ENCODE results near the gene UCN2.
A peak's percentile ranks its signal among the peaks of the same experiment; 100 is the strongest.

The UCN2 gene

DNA sequence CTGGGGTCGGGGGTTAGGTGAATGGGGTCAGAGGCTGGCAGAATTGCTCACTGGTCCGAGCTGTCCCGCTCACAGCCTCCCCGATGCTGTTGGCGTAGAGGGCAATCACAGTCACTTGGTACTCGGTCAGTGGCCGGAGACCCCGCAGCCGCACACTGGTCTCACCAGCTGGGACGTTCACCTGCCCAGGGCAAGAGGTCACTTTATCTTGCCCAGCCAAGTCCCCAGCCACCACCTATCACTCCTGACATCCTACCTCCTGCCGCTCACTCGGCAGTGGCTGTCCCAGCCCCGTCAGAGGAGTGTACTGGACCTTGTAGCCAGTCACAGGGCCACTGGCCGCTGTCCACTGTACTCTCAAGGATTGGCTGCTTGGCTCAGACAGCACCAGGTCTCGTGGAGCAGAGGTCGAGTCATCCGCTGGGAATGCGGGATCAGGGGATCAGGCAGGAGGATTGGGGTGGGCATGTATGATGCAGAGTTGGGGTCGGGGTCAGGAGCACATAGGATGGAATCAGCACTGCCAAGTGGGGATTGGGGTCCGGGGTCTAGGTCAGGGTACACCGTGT is 29.0 kb upstream of the UCN2 start:
- no peak for TF ChIP-seq NFIC (IDR thresholded peaks at IDR 0.05)
- no peak for TF ChIP-seq CREB1 (IDR thresholded peaks at IDR 0.05; ENCODE audit: low read depth)
- no peak for TF ChIP-seq TAF1 (IDR thresholded peaks at IDR 0.05; ENCODE audit: low read depth)
- TF ChIP-seq REST (IDR thresholded peaks at IDR 0.05; ENCODE audit: low read depth) = peak; percentile 32; the same call in 1 of the 2 replicates
- no peak for TF ChIP-seq TEAD4 (IDR thresholded peaks at IDR 0.05)
- TF ChIP-seq ZBTB7A (IDR thresholded peaks at IDR 0.05; ENCODE audit: low read depth) = no peak
- TF ChIP-seq MAX (IDR thresholded peaks at IDR 0.05) = no peak

DNA sequence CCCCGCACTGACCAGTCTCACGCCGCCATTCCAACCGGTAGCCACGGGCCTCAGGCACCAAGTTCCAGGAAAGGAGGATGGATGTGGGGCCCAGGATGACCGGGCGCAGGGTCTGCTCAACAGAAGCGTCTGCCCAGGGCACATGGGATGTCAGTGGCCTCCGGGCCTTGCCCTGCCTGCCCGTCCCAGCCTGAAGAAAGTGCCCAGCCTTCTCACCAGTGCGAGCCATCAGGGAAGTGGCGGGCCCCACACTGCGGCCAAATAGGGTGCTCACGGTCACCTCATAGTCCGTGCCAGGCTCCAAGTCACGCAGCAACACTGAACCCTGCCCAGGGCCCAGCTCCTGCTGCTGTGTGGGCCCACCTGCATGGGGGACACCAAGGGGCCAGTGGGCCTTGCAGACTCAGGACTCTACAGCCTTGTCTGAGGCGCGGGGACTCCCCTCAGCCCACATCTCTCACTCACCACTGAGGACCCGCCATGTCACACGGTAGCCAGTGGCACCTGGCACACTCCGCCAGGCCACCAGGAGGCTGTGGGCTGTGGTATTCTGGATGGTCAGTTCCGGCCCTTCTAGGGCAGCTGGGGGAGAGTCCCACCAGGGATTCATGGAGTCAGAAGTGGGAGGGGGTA is 28.4 kb upstream of the UCN2 start:
- TF ChIP-seq ZBTB7A (IDR thresholded peaks at IDR 0.05; ENCODE audit: low read depth) (no peak), TCF12 (IDR thresholded peaks at IDR 0.05; ENCODE audit: low read depth) (no peak), CEBPB (IDR thresholded peaks at IDR 0.05) (no peak), NFIC (IDR thresholded peaks at IDR 0.05) (no peak), FOXM1 (IDR thresholded peaks at IDR 0.05; ENCODE audit: borderline replicate concordance, low read depth) (no peak), EGR1 (IDR thresholded peaks at IDR 0.05) (no peak), TAF1 (IDR thresholded peaks at IDR 0.05; ENCODE audit: low read depth) (no peak), MAX (IDR thresholded peaks at IDR 0.05) (no peak), CREB1 (IDR thresholded peaks at IDR 0.05; ENCODE audit: low read depth) (no peak), YY1 (IDR thresholded peaks at IDR 0.05; ENCODE audit: low read depth) (no peak), TEAD4 (IDR thresholded peaks at IDR 0.05) (no peak)
- TF ChIP-seq, protein P1, sequence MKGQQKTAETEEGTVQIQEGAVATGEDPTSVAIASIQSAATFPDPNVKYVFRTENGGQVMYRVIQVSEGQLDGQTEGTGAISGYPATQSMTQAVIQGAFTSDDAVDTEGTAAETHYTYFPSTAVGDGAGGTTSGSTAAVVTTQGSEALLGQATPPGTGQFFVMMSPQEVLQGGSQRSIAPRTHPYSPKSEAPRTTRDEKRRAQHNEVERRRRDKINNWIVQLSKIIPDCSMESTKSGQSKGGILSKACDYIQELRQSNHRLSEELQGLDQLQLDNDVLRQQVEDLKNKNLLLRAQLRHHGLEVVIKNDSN (IDR thresholded peaks at IDR 0.05) = no peak

GRCh38 chr3:48591436-48591835 is 27.9 kb upstream of the UCN2 start:
- TF ChIP-seq EP300 (IDR thresholded peaks at IDR 0.05; ENCODE audit: borderline replicate concordance) = no peak
- TF ChIP-seq ZBTB7A (IDR thresholded peaks at IDR 0.05; ENCODE audit: low read depth) = no peak
- no peak for TF ChIP-seq MAX (IDR thresholded peaks at IDR 0.05)
- no peak for TF ChIP-seq REST (IDR thresholded peaks at IDR 0.05; ENCODE audit: low read depth)
- no peak for TF ChIP-seq TAF1 (IDR thresholded peaks at IDR 0.05; ENCODE audit: low read depth)
- no peak for TF ChIP-seq TEAD4 (IDR thresholded peaks at IDR 0.05)
- no peak for TF ChIP-seq CEBPB (IDR thresholded peaks at IDR 0.05)
- no peak for TF ChIP-seq NFIC (IDR thresholded peaks at IDR 0.05)
- no peak for TF ChIP-seq FOXM1 (IDR thresholded peaks at IDR 0.05; ENCODE audit: borderline replicate concordance, low read depth)
- TF ChIP-seq RAD21 (IDR thresholded peaks at IDR 0.05; ENCODE audit: low read depth) = no peak
- no peak for TF ChIP-seq YY1 (IDR thresholded peaks at IDR 0.05; ENCODE audit: low read depth)
- TF ChIP-seq, protein P1 (IDR thresholded peaks at IDR 0.05) = no peak
- no peak for TF ChIP-seq TCF12 (IDR thresholded peaks at IDR 0.05; ENCODE audit: low read depth)
- no peak for TF ChIP-seq CREB1 (IDR thresholded peaks at IDR 0.05; ENCODE audit: low read depth)
- no peak for TF ChIP-seq EGR1 (IDR thresholded peaks at IDR 0.05)

DNA sequence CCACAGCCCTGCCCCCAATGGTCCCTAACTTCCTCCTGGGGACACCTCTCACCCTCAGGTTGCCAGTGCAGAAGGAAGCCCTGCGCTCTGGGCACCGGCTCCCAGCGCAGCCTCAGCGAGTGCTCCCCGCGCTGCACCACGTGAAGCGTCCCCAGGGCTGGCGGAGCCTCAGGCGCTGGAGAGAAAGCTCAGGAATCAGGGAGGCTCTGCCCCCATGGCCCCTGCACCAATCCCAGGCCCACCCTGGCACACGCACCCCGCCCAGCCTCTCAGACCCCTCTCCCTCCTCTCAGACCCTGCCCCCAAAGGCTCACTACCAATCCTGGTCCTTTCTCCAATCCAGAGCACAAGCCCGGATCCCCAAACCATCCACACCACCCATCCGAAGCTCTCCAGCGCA is 24.6 kb upstream of the UCN2 start:
- TF ChIP-seq EGR1 (IDR thresholded peaks at IDR 0.05) = no peak
- no peak for TF ChIP-seq CEBPB (IDR thresholded peaks at IDR 0.05)
- no peak for TF ChIP-seq TEAD4 (IDR thresholded peaks at IDR 0.05)
- no peak for TF ChIP-seq FOXM1 (IDR thresholded peaks at IDR 0.05; ENCODE audit: borderline replicate concordance, low read depth)
- TF ChIP-seq TCF12 (IDR thresholded peaks at IDR 0.05; ENCODE audit: low read depth) = no peak
- TF ChIP-seq EP300 (IDR thresholded peaks at IDR 0.05; ENCODE audit: borderline replicate concordance) = no peak
- TF ChIP-seq ZBTB7A (IDR thresholded peaks at IDR 0.05; ENCODE audit: low read depth) = no peak
- TF ChIP-seq RAD21 (IDR thresholded peaks at IDR 0.05; ENCODE audit: low read depth) = no peak
- TF ChIP-seq YY1 (IDR thresholded peaks at IDR 0.05; ENCODE audit: low read depth) = no peak
- TF ChIP-seq, protein P1 (IDR thresholded peaks at IDR 0.05) = no peak
- TF ChIP-seq NFIC (IDR thresholded peaks at IDR 0.05) = no peak
- no peak for TF ChIP-seq MAX (IDR thresholded peaks at IDR 0.05)
- TF ChIP-seq CREB1 (IDR thresholded peaks at IDR 0.05; ENCODE audit: low read depth) = no peak
- TF ChIP-seq TAF1 (IDR thresholded peaks at IDR 0.05; ENCODE audit: low read depth) = no peak
- no peak for TF ChIP-seq REST (IDR thresholded peaks at IDR 0.05; ENCODE audit: low read depth)

Measured in Ishikawa (cell line).